Lower leg skin (tissue), 3 donors: ENCODE results near the gene SH2D3C.

ENCODE experiments used
- CTCF ChIP-seq, 3 donors: fragments of 450-650 bp; IDR thresholded peaks; one replicate each; pipeline ENCODE4 v1.5.1; 2016; ENCODE audit warnings: antibody characterized with exemption in 3 of 3, mild to moderate bottlenecking in 3 of 3, moderate library complexity in 2 of 3
- POLR2A ChIP-seq, 2 donors: fragments of 450-650 bp; IDR thresholded peaks; one replicate each; pipeline ENCODE4 v1.6.1; 2016 to 2017; ENCODE audit warnings: antibody characterized with exemption in 2 of 2, mild to moderate bottlenecking in 1 of 2, moderate library complexity in 1 of 2

DNA sequence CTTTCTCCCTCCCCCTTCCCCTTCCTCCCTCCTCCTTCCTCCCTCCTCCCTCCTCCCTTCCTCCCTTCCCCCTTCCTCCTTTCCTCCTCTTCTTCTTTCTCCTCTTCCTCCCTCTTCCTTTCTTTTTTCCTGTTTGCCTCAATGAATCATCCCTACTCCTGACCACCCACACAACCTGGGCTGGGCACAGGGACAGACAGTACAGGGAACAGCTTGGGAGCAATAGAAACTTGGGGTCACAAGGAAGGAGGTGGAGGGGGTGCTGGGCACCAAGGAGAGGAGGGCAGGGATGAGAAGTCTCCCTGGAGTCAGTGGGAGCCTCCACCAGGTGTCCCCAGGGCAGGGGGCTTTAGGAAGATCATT is 57.6 kb downstream of the SH2D3C start:
- TF ChIP-seq CTCF (IDR thresholded peaks at IDR 0.05) (no peak), POLR2A (IDR thresholded peaks at IDR 0.05) (no peak)
